HG02884 (cell line): Measurements from ENCODE around the gene MMP17.

ENCODE experiments used
- ATAC-seq: cut with Tn5 transposase; IDR thresholded peaks from one replicate; pipeline ENCODE4 v1.9.1; 2021; ENCODE audit warnings: mild to moderate bottlenecking, moderate library complexity; ENCODE audit not compliant: unreplicated experiment

MMP17 gene

DNA sequence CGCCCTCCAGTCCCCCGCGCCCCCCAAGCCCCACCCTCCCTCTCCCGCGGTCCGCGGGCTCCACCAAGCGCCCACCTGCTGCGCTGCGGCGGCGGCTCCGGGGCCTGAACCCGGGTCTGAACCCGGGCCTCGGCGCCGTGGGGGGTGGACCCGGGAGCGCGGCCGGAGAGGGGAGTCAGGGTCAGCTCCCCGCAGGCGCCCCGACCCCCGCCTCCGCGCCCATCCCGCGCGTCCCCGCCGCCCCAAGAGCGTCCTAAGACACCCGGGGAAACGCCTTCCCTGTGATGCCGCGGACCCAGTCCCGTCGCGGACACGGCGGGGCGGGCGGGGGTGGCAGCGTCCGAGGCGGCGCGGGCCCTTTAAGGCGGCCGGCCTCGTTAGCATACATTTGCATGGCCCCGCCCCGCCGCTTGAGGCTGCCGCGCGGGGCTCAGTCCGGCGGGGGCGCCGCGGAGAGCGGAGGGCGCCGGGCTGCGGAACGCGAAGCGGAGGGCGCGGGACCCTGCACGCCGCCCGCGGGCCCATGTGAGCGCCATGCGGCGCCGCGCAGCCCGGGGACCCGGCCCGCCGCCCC is at the start of gene MMP17:
TSS of gene MMP17 (plus strand) at position 433 of the 574 bp plus-strand sequence. CDS start at position 535, 102 bp downstream.
- no peak for ATAC-seq

DNA sequence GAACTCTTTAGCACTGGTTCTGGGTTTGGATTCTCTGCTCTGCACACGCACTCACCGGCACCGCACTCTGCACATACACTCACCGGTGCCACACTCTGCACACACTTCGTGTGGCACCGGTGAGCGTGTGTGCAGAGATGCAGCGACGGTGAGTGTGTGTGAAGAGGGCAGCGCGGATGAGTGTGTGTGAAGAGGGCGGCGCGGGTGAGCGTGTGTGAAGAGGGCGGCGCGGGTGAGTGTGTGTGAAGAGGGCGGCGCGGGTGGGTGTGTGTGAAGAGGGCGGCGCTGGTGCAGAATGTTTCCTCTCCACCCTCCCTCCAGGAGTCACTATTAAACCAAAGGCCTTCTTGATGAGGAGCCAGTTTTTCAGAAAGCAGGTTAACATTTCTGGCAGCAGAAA is 49.2 kb upstream of the MMP17 start:
- ATAC-seq, result no peak

DNA sequence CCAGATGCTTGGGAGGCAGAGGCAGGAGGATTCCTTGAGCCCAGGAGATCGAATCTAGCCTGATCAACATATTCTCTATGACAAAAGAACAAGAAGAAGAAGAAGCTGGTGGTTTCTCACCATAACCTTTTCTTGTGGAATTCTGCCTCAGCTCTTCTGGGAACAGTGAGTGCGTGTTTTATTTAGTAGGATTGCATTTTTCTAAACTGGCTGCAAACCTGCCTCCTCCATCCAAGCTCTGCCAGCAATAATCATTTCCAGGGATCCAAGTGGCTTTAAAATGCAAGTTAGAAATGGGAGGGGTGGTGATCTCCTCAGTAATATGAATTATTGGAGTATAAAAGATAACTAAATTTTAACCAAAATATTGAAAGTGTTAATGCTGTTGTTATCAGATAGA is 46.1 kb upstream of the MMP17 start:
- ATAC-seq, result no peak

DNA sequence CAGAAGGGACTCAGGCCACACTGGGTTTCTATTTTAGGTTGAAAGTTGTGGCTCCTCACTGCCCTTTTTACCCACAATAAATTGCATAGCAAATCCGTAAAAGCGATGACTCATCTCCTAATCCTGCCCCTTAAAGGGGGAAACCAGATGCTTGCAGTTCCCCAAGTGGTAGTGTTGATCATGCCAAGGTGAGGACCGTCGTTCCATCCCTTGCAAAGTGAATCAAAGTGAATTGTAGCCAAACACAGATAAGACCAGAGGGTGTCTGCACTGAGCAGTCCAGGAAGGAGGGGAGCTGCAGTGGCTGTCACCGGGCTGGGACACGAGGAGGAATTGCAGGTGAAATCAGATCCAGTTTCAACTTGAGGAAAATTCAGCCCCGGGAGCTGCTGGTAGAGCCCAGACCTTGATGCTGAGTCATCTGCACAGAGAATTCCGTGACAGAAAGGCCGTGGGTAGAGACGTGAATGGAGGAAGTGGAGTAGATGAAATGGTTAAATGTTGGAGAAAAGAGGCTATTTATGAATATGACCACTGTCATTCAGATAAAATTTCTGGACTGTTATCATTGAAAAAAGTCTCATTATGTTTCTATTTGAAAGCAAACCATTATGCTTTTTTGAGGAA is 44.2 kb upstream of the MMP17 start:
- no peak for ATAC-seq

DNA sequence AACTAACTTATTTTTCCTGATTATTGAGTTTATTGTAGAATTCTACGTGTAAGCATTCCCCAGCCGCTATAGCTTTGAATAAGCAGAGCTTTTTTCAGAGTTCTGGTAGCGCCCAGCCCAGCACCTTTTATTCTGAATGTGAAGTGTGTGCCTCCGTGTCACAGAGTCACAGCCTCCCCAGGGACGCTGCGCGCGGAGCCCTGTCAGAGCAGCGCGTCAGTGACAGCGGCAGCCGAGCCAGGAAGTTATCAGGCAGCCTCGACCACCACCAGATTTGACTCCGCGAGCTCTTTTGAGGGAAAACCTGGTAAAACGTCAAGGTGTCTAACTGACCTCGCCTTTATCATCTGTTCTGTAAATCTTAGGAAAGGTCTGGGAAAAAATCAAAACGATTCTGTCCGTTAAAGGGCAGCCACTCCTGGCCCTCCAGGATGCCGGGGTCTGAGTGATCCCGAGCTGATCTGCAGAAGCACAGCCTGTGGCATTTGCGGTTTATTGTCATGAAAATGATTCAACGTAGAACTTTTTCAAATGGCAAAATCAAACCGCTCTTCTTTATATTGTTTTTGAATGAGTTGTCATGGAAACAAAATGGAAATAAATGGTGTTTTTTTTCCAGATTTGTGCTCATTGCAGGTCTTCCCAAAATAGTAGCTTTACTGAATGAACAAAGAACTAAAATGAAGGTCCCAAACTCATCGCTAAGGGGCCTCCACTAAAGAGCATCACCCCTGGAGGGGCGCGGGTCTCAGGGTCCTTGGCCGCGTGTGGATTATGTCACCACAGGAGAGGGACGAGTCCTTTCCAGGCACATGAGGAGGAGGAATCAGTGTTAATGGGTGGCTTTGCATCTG is 43.1 kb upstream of the MMP17 start:
- no peak for ATAC-seq

DNA sequence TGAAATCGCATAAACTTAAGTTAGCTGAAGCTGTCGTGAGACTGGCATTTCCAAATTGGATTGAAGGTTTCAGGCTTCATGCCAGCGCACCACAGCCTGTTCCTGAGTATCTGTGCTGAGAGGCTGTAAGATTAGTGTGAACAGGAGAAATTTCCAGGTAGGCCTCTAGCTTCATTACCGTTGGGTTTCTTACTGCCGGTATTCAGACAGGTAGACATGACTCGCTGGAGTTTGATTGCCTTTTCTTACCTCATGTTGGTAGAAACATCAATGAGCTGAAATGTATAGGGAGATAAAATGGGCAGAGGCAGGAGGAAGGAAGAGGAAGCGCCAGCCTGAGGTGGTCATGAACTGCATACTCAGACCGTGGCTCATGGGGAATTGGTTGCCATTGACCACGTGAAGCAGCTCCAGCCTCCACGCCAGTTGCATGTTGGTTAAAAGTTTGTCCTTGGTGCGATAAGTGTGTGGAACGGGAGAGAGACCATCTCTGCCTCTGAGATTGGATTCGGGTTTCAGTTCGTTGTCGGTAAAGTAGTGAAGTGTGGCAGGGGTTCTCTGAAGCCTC is 42.3 kb upstream of the MMP17 start:
- ATAC-seq, result no peak

DNA sequence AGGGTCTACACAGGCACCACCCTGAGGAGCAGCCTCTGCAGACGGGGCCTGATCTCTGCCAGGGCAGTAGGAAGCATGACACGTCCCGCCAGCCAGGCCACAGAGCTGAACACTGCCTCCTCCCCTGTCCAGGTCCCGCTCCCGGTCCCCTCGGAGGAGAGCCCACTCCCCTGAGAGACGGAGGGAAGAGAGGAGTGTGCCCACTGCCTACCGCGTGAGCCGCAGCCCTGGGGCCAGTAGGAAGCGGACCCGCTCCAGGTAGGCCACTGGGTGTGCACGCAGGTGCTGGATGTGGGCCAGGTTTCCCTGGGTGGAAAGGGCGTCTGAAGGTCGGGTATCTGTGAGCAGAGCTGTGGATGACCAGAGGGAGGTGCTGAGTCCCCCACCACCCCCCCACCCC is 41.9 kb upstream of the MMP17 start:
- no peak for ATAC-seq

DNA sequence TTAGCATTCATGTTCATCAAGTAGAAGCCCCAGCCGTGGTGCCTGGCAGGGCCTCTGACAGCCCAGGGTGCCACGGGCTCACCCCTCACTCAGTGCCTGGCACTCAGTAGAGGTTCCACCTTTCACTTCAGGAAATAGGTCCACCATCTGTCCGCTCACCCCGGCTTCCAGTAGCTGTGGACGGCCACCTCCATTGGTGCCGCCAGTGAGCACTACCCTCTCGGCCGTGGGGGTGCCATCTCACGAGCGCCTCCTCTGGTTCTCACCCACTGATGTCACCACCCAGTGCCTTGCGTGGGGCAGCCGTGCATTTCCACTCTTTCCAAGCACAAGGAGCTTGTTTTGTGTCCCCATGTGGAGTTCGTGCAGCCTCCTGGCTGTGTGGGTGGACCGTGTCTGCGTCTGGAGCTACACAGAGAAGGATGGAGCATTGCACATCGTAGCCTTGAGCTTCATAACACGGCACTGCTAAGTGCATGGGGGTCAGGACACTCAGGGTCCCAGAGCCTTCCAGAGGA is 41.0 kb upstream of the MMP17 start:
- no peak for ATAC-seq

DNA sequence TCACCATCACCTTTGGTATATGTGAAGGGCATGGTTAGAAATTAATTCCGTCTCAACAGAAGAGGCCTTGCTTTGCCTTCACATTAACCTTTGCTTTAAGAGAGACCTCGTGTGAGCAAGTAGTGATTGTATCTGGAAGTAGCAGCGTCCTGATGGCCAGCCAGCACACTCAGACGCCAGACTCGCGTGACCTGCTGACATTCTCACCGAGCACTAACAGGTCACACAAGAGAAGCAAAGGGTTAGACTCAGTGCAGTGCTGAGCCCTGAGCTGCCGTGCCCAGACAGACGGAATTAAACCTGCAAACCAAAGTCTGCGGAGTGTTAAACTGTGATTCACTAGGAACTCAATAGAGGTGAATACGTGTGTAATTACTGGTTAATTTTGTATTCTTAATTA is 40.1 kb upstream of the MMP17 start:
- ATAC-seq, result no peak

DNA sequence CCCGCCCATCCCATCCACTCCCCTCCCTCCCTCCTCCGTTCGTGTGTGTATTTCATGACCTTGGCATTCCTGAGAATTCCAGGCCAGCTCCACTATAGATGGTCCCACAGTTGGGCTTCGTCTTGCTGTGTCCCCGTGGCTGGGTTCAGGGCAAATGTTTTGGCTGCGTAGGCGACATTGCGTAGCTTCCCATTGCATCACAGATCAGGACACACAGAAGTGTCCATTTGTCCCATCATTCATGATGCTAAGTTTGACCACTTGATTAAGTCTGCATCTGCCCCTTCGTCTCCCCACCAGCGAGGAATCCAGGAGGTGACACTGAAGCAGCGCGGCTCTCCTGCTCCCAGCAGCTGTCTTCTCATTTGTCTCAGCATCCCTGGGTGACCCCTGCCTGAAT is 38.6 kb upstream of the MMP17 start:
- no peak for ATAC-seq

DNA sequence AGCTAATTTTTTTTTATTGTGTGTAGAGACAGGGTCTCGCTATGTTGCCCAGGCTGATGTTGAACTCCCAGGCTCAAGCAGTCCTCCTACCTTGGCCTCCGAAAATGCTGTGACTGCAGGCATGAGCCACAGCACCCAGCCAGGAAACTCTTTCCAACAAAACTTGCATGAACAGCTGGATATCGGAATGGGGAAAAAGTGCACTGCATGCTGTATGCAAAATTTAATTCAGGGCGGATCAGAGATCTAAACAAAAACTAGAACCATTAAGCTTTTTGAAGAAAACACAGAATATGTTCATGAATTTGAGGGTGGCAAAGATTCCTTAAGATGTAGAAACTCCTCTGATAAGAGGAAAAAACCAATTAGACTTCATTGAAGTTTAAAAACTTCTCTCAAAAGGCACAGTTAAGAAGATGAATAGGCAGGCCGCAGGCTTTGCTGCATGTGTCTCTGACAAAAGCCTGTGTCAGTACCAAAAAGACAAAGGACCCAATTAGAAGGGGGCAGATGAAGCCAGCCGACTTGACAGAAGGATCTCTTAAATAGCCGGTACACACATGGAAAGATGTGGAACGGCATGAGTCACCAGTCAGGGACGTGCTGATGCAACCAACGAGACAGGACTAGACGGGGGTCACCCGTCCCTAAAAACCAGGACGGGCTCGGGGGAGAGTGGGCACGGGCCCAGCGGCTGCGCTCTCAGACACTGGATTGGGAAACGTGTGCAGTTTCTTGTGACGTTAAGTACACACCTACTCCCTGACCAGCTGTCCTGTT is 34.8 kb upstream of the MMP17 start:
- ATAC-seq, result no peak

DNA sequence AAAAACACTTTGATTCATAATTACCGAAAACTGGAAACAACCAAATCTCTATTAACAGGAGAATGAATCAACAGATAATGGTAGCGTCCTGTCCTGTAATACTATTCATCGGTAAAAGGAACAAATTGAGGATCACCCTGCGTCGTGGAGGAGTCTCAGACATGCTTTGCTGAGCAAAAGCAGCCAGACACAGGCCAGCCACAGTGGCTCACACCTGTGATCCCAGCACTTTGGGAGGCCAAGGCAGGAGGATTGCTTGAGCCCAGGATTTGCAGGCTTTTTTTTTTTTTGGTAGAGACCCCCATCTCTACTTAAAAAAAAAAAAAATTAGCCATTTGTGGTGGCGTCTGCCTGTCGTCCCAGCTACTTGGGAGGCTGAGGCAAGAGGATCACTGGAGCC is 34.1 kb upstream of the MMP17 start:
- no peak for ATAC-seq

DNA sequence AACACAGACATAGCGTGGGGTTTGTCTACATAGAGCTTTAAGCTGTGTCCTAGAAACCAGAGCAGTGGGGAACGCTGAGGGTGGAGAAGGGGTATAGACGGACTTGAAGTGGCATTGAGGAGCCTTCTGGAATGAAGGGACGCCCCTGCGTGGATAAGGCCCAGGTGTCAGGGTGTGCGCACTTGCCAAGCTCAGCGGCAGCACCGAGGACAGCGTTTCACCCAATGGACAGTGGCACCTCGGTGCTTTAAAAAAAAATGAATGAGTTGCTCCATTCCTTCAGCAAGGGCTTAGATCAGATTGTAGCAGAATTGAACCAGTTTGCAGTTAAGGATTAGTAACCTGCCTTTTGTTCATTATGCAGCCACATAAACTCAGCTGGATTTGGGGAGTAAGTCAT is 33.6 kb upstream of the MMP17 start:
- no peak for ATAC-seq

DNA sequence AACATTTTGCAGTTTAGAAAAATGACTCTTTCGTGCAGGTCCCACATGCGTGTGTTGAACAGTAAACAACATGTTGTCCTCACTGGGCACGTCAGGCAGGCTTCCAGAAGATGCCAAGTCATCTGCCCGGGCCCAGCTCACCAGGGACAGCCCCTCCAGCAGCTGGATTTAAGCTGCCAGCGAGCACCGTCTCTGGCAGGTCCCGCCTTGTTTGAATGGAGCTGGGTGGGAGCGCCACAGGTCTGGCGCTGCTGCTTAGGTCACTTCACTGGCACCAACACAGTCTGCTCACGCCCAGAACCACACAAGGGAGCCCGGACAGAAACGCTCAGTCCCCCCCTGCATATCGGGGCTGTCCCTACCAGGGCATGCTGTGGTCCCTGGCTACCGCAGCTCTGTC is 33.1 kb upstream of the MMP17 start:
- ATAC-seq, result no peak

DNA sequence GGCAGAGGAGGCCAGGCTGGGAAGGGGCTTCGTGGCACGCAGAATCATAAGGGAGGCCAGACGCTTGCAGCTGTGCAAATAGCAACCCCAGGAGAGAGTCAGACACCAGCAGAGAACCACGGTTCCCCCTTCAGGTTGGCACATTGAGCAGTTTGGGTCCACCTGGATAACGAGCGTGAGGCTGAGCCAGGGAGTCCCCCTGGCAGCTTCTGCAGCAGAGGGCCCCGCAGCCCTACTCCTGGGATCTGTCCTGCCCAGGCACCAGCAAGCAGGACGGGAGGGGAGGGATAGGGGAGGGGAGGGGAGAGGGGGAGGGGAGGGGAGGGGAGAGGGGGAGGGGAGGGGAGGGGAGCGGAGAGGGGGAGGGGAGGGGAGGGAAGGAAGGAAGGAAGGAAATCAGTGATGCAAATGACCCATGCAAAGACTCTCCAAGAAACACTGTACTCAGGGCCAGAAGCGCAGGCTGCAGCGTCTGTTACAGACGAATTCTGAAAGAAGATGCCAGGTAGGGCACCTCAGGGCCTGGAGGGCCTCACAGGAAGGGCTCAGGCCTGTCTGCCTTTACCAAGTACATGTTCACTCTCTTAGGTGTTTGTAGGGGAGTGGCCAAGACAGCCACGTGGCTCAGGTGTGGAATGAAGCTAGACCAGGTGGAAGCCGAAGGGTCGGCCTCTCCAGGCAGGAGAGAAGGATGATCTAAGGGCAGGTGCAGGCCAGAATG is 32.3 kb upstream of the MMP17 start:
- ATAC-seq, result no peak

DNA sequence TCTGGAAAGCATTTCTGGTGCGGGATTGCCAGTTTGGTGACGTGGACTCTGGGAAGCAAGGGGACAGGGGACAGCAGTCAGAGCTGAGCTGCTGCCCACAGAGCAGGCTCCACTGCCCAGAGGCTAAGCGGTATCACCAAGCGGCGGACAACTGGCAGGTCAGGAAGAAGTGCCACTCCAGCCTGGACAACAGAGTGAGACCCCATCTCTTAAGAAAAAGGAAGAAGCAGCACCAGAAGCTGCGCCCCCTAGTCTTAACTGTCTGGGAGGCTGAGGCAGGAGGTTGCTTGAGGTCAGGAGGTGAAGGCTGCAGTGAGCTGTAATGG is 31.8 kb upstream of the MMP17 start:
- no peak for ATAC-seq

DNA sequence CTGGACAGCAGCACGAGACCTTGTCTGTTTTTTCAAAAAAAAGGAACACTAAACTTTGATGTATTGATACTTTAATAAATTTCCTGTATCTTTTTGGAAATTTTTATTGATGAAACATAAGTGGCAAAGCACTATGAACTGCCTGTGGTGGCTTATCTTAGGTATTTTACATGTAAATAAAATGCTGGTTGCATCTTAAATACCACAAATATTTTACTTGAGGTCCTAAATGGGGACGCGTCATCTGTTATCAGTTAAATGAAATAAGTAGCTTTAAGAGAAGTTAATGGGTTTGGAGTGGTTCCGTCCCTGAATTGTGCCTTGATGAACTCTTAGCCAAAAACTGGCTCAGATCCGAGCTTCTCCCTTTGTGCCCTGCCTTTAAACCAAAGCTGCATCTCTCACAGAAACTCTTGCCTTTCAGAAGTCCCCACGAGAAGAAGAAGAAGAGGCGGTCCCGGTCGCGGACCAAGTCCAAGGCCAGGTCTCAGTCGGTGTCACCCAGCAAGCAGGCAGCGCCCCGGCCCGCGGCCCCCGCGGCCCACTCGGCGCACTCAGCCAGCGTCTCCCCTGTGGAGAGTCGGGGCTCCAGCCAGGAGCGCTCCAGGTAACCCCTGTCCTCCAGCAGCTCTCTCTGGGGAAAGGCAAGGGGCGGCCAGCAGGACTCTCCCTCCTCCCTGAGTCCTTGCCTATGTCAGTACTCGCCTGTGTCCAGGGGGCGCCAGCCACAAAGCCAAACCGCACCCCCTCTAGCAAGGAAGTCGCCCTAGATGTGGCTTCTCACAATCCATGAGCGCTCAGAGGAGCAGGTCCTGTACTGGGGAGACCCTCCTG is 31.2 kb upstream of the MMP17 start:
- no peak for ATAC-seq

DNA sequence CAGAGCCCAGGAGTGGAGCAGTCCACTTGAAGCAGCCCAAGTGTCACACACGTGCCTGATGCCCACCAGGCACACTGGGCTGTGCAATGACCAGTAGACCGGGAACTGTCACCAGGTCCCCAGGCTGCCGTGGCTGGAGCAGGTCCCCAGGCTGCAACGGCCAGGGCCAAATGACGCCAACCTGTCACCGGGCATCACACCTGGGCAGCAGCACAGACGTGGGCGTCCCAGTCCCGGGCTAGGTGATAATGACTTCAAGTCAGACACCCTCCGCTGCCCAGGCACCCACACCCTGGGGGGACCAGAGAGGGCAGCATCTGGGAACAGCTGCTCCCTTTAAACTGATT is 30.6 kb upstream of the MMP17 start:
- no peak for ATAC-seq

DNA sequence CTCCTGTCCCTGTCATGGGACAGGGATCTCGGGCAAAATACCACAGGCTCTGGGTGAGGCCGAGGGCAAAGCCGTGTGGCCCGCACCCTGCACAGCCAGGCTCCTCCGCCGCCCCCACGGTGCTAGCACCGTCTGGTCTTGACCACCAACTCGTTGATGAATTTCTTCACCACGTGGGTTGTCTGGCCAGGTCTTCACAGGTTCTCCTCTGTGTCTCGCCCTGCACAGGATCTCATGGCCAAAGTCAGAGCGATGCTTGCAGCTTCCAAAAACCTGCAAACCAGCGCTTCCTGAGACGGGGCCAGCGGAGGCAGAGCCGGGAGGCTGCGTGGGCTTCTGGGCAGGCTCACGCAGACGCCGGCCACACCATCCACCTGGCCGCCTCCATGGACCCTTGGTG is 29.0 kb upstream of the MMP17 start:
- no peak for ATAC-seq
